HG03196 (cell line): Measurements from ENCODE around the gene RBM47.
A peak's percentile ranks its signal among the peaks of the same experiment; 100 is the strongest.
"Not testable (repeated sequence)": the region's sequence is repeated elsewhere in the genome, so short reads cannot be mapped to it uniquely, and the experiment has no call there.

ENCODE experiments used
- ATAC-seq: cut with Tn5 transposase; IDR thresholded peaks from one replicate; pipeline ENCODE4 v1.9.1; 2021; ENCODE audit not compliant: unreplicated experiment

The RBM47 gene

DNA sequence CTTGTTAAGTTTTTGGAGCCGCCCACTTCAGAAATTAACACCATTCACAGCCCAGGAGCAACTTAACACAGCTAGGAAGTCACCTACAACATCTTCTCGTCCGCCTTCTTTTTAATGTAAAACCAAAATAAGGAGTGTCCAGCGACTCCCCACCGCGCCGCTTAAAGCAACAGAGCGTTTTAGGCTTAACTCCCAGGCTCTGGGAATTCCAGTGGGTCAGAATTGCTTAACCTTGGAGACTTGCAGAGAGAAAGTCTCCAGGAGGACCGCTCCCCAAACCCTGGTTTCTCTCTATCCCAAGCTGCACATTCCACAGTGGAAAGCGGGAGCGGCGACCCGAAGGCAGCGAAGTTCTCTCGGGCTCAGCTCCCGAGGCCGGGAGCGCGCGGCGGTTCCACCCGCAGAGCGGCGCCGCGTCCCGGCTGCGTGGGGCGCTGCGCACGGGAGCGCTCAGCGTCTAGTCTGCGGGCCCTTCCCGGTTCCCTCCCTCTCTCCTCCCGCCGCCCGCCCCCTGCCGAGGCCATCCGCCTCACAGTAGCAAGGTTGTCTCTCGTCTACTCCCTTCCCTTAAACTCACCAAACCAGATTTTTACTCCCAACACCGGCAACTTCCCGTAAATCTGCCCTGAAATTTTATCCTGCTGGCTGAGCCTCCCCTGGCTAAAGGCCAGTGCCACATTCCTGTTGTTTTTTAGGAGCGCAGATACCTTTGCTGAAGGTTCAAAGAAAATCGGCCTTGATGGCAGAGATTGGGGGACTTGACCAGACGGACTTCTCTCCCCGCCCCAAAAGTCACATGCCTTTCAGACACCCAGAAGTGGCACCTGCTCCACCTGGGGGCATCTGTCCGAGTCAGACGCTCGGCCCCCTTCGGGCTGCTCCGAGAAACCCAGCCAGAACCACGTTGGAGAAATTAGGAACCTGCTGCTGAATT, at the start of gene RBM47:
Gene RBM47, minus strand, starts transcription at position 464 of the 934 bp plus-strand sequence. CDS start 190,971 bp downstream, outside the sequence.
- peak; percentile 42 for ATAC-seq

DNA sequence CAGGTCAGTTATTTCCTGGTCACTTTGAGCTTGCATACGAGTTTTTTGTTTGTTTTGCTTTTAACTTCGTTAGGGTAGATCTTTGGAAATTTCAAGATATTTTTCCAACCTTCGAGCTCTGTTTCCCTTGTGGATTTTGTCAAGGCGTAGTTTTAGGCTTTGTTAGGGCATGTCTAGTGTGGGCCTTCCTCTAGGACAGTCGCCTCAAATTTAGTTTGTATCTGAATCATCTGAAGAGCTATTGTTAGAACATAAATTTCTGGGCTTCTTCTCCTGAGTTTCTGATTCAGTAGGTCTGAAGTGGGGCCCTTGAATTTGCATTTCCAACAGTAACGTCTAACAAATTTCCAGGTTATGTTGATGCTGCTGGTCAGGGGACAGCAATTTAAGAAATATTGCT, 48.8 kb upstream of the RBM47 start:
- no peak for ATAC-seq

DNA sequence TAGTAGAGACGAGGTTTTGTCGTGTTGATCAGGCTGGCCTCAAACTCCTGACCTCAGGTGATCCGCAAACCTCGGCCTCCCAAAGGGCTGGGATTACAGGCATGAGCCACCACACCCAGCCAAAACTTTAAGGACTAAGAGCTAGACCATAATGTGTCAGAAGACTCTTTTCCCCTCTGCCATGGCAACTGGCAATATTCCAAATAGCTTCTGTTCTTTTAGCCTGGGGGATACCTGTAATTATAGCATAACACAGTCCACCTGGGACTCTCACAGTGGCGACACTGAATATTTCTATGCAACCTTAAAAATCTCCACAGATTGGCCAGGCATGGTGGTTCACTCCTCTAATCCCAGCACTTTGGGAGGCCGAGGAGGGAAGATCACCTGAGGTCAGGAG, 45.5 kb upstream of the RBM47 start:
- ATAC-seq, result no peak

DNA sequence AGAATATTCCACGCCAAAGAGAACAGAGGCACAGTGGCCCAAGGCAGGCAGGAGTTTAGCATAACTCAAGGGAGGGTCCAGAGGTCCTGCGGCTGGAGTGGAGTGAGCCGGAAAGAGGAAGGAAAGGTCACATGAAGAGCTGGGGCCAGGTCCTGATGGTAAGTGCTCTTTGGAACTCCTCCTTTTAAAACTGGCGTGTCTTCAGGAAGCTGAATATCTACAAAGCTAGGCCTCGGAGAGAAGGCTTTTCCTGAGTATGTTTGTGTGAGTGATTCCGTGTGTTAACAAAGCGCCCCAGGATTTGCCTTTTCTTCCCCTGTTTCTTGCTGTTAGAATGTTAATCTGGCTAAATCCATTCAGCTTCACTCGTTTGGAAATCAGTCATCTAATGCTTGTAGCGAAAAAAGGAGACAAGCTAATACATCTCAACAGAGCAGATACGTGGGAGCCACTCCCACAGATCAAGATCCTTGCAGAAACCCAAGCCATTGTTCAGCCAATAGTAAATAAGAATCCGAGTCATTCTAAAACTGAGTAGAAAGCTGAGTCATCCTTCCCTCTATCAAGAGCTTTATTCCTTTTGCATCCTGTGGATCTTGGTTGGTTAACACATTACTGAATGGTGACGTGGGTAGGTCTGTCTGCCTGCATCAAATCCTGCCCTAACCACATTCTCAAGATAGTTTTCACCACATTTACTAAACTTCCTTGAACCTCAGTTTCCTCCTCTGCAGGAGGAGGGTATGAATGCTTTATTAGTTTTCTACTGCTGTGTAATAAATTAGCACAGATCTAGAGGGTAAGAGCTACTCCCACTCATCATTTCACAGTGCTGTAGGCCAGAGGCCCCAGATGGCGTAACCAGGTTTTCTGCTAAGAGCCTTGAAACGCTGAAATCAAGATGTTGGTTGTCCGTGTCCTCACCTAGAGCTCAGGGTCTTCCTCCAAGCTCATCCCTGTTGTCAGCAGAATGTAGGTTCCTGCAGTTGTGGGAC, 43.2 kb upstream of the RBM47 start:
- ATAC-seq, result peak; percentile 74

DNA sequence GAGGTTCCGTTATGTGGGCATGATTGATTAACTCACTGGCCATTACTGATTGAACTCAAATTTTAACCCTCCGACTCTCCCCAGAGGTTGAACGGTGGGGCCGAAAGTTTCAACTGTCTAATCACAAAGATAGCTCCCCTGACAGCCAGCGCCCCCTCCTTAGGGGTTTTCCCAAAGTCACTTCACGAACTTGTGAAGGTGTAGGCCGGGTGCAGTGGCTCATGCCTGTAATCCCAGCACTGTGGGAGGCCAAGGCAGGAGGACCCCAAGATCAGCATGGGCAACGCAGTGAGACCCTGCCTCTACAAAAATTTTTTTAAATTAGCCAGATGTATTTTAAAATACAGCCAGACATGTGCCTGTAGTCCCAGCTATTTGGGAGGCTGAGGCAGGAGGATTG, 39.8 kb upstream of the RBM47 start:
- no peak for ATAC-seq

DNA sequence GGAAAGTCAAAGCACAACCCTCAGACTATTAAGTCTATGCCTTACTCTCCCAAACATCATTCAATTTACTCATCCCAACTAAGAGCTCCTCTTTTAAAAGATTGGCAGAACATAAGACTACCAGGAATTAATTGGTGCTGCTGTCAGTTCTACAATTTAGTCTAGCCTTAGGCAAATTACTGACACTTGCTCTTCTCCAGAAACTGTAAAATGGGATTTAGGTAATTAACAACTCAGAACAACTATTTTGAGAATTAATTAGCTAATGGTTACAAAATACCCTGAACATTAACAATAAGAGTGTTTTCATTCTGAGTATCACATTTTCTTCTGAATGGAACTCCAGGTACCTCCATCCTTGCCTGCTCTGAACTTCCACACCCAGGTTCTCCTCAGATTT, 36.2 kb upstream of the RBM47 start:
- no peak for ATAC-seq

DNA sequence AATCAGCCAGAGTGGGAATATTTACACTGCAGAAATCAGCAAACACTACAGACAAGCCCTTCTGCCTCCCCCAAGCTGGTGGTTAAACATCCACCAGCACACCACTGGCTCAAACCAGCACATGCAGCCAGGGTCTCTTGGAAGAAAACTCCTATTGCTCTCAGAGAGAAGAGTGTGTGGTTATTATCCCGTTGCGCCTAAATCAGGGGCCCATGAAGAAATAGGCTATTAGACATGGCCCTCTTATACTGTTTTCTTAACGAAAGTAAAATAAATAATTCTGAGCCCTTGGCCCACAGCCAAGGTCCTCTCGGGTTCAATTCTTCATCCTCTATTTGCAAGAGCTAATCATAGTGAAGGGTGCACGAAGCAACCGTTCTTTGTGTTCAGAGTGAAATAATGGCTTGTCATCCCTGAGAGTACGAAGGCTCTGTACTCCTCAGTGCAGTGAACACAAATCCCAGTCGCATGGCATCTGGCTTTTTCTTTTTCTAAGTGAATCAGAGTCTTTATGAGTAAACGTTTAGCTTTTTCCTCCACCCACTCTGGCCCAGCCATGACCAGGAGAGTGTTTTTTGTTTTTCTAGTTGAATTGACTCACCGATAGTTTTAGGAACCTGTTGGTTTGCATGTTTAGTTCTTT, 33.4 kb upstream of the RBM47 start:
- peak; percentile 75 for ATAC-seq

DNA sequence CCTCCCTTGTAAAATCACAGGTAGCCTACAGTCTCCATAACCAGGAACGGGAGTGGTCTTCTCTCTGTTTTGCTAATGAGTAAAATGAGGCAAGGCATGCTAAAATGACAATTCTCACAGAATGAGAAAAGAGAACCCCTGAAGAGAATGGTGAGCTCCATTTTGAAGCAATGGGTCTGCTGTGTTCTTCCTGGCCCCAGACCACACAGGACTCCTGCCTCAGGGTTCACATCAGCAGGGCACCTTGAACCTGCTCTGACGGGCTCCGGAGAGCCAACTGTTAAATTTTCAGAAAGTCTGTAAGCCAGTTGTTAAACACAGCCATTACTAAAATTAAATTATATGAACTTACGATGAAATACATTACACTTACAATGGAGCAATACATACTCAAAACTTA, 32.1 kb upstream of the RBM47 start:
- ATAC-seq, result no peak

DNA sequence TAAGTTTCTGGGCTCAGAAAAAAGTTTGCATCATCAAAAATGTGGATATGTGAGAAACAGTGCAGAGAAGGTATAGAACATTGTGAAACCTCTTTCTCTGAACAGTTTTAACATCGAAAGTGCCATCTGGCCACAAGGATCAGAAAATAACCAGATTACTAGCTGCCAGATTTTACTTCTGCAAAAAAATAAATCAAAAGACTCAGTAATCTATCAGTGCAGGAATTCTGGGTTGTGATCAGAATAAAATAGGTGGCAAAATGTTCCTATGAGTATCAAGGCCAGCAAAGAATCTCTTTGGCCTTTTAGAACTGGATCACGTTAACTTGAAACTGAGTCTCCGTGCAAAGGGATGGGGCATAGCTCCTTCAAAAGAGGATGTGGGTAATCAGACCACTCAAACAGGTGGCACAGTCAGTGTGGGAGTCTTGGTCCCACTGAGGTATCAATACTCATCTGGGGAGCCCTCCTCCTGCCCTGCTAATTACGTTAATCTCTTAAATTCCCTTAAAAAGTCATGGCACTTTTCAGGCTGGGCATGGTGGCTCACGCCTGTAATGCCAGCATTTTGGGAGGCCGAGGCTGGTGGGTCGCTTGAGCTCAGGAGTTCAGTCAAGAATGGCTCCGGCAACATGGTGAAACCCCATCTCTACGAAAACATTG, 26.7 kb upstream of the RBM47 start:
- peak; percentile 92 for ATAC-seq

DNA sequence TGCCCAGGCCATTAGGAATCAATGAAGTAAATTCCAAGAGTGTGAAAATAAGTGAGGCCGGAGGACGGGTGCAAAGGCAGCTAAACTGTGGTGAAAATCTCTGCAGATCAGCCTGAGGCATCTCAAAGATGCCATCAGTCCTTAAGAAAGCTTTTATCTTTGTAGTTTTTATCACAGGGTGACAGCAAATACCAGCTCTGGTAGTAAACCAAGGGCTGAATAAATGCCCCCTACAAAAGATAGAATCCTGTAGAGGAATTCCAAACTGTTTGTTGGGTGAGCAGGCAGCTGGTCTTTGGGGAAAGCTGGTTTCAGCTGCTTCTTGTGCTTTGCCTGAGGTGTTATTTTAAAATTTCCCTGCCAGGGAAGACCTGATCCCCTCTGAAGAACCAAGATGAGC, 21.6 kb upstream of the RBM47 start:
- no peak for ATAC-seq

DNA sequence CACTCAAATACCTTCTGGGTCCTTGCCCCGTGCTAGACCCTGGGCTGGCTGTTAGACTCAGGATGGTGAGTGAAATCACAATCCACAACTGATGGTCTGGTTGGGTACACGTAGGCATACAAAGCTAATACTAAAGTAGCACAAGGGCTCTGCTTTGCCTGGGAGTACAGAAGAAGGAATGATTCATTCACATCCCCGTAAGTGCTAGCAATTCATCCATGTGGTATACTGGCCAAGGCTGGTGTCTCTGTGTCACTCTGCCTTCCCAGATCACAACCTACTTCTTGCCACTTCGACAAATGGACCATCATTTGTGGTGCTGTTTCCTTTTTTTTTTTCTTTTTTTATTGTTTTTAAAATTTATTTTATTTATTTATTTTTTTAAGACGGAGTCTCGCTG, 19.7 kb upstream of the RBM47 start:
- ATAC-seq, result no peak

DNA sequence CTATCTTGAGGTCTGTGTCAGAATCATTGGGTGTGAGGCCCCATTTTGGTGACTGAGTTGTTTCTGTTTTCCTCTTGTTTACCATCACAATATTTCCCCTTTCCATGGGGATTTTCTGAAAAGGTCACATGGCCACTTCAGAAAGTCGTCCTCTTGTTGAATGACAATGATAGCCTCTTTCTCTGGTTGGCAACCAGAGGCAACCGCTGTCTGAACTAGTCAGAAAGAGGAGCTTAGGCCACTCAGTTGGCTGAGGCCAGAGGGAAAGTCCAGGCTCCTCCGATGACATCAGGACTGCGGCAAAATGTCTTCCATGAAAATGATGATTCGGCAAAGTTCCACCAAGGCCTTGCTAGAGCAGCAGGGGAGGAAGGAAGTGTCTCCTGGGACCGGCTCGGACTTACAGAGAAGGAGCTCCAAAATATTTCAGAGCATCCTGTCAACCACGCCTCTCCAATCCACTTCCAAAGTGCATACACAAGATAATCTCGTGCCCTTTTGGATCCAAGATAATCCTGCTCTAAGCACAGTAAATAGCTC, 19.1 kb upstream of the RBM47 start:
- no peak for ATAC-seq

DNA sequence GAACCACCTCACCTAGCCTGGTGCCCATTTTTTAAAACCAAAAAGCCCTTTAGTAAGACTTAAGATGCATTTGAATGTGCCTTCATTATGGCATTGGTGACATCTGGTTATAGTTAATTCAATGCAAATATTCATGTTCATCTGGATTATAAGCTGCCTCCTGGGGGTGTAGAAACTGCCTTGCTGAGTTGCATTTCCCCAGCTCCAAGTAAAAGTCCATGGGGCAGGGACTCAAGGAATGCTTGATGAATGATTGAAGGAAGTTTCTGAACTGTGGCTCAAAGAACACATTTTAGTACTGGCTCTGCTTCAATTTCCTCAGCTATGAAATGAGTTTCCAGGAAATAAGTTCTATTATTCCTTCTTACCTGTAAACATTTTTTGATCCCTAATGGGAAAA, 18.5 kb upstream of the RBM47 start:
- ATAC-seq, result no peak

DNA sequence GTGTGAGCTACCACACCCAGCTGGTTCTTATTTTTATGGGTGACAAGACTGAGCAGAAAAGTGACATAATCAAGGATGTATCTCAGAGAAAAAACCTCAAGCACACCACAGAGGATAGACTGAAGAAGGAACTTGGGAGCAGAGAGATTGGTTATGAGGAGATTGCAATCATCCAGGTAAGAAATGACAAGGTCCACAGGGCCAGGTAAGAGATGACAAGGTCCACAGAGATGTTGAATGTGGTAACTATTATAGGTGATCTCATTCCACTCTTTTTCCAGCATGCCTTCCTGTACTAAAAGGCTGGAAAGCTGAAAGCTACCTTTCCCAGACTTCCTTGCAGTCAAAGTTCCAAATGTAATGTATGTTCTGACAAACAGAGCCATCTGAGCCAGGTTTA, 15.9 kb upstream of the RBM47 start:
- ATAC-seq, result no peak

DNA sequence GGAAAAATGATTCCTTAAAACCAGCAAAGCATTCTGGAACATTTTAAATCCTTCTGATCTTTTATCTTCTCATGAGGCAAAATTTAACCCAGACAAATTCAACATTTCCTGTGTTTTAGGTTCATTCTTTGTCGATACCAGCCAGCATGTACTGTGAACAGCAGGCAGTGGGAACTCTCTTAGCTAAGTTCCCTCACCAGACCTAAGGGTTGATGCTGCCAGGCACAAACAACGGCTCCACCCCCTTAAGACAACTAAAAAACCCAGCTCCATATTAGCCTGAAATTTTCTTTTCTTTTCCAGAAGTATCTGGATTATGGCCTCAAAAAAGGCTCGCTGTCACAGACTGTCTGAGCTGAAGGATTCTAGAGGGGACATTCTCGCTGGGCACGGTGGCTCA, 2.4 kb upstream of the RBM47 start:
- ATAC-seq, result no peak

DNA sequence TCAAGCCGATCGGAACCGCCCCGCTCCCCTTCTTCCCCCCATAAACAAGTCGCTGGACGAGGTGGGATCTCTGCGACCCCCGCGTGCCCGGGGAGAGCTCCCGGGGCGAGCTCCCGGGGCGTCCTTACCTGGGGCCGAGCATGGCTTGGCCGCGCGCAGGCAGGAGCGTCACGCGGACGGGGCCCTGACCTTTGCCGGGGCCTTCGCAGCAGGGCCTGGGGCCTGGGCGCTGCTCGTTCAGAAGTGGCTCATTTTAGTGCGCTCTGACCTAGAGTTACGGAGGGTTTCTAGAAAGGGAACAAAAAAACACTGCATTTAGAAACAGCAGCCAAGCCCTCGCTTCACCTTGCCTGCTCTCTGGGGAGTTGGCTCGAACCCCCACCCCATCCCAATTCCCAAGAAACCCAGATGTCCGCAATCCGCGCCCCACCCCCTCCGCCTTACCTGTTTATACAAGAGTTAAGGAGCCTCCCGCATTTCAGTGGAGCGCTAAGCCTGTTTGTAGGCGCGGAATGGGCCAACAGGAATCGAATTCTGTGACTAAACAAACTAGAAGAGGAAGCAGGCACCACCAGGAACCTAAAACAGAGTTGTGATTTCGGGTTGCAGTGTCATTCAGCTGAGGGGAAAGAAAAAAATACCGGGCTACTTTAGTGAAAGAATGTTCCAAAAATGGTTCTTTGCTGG, 814 bp upstream of the RBM47 start:
- peak; percentile 44 for ATAC-seq

DNA sequence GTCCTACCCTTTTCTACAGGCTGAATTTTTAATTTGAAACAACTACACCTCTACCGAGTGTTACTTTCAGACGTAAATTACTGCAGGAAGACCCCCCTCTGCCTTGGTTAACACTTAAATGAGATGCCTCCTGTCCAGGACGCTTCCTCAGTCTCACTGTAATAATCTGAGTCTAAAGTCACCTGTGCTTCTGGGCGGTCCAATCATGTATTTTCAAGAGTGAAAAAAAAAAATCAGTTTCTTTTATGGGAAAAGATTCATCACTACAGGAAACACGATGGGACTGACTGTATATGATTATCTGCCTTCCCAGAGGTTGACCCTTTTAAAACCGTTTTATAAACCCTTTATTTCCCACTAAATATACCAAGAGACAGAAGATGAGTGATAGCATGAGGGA, 776 bp downstream of the RBM47 start:
- no peak for ATAC-seq

DNA sequence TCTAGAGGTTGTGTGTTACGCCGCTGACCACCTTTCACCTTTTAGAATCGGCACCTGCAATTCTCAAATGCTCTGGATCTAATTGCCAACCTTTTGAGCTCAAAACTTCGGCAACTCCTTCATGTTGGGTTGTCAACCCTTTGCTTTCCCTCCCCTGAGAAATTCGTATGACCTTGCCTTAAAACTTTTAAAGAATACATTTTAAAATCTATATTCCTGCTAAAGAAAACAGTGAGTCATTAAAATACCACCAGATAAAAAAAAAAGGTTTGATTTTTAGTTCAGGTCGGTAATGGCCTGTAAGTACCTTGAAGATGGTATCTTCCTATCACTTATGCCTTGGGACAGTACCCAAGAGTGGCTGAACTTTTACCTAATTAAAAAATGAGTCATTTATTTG, 1.3 kb downstream of the RBM47 start:
- ATAC-seq, result not testable (repeated sequence)

DNA sequence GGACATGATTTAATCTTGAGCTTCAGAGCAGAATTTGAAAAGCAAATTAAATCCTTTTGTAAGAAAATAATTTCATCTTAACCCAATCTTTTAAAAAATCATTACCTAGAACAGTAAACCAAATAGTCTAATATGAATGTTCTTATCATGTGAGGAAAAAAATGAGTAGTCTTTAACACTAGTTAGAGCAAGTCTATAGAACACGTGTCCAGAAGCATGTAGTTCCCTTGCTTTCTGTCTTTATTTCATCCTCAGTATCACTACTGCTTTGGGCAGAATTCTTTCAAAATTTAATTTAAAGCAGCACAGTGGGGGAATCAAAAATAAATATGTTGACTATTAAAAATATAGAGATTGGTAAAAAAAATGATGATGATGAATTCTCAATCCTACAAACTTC, 2.1 kb downstream of the RBM47 start:
- no peak for ATAC-seq
